B cell (primary cell): ENCODE measurements around the gene RIIAD1. TPM values are rescaled to one million over a fixed set of nuclear protein-coding genes. Genes with fewer than 3 reads are reported as not detected.

Source experiments
- ATAC-seq: fragments of 200-7000 bp; cut with Tn5 transposase; one replicate; pipeline ENCODE4 v1.10.0; 2021; ENCODE audit warnings: low read depth, mild to moderate bottlenecking, moderate number of reproducible peaks, moderate library complexity
- CTCF ChIA-PET: fragments of 350-600 bp; sonication (Branson Sonifier 250); formaldehyde crosslinking; loops from one replicate; lab custom pipeline; 2021; ENCODE audit warnings: antibody characterized with exemption, inconsistent platforms; lab: Charles Lee
- POLR2A ChIA-PET: fragments of 350-600 bp; sonication (Branson Sonifier 250); formaldehyde crosslinking; loops from one replicate; lab custom pipeline; 2021; ENCODE audit warnings: antibody characterized with exemption; lab: Charles Lee
- DNase-seq: peaks from one replicate; pipeline ENCODE4 v3.0.0; 2013
- H2AFZ ChIP-seq: 2 replicates; pipeline ENCODE4 v1.6.1; 2012; ENCODE audit warnings: mild to moderate bottlenecking, low read depth, low read length; ENCODE audit not compliant: insufficient read depth, poor library complexity, severe bottlenecking
- H3K27ac ChIP-seq, 2 donors: 1 replicate in 1 of 2; 2 replicates in 1 of 2; pipeline ENCODE4 v1.5.1; 2012 to 2013; ENCODE audit warnings: low read length in 2 of 2, mild to moderate bottlenecking in 2 of 2, moderate library complexity in 1 of 2
- H3K27me3 ChIP-seq, 4 experiments: fragments of 200-600 bp in 1 of 4; sonication (generic) in 1 of 4; replicated peaks in 1 of 4; 1 replicate in 2 of 4; 2 replicates in 2 of 4; pipeline versions ENCODE4 v1.6.1 to v1.7.0; 2013 to 2016; ENCODE audit warnings: low read length in 3 of 4, mild to moderate bottlenecking in 2 of 4, mixed read lengths in 1 of 4, moderate library complexity in 1 of 4; ENCODE audit not compliant: insufficient read depth in 4 of 4, control insufficient read depth in 3 of 4; ENCODE audit errors: control extremely low read depth in 1 of 4
- H3K36me3 ChIP-seq, 2 experiments: replicated peaks in 1 of 2; 1 replicate in 1 of 2; 2 replicates in 1 of 2; pipeline versions ENCODE4 v1.6.1 to v1.7.1; 2013; ENCODE audit warnings: low read length in 1 of 2; ENCODE audit not compliant: insufficient read depth in 2 of 2, control insufficient read depth in 1 of 2; ENCODE audit errors: control extremely low read depth in 1 of 2, extremely low read depth in 1 of 2
- H3K4me1 ChIP-seq, 2 donors: fragments of 200-600 bp in 1 of 2; sonication (generic) in 1 of 2; 1 replicate in 1 of 2; 2 replicates in 1 of 2; pipeline versions ENCODE4 v1.5.1 to v1.6.1; 2013 to 2017; ENCODE audit warnings: low read length in 2 of 2; ENCODE audit not compliant: control insufficient read depth in 2 of 2, insufficient read depth in 2 of 2
- H3K4me2 ChIP-seq: replicated peaks from 2 replicates; pipeline ENCODE3; 2012; ENCODE audit warnings: mild to moderate bottlenecking, low read depth, low read length; ENCODE audit not compliant: poor library complexity, severe bottlenecking
- H3K4me3 ChIP-seq, 5 experiments: fragments of 200-600 bp in 1 of 5; sonication (generic) in 1 of 5; 1 replicate in 3 of 5; 2 replicates in 2 of 5; pipeline versions ENCODE4 v1.5.1 to v1.7.0; 2011 to 2016; ENCODE audit warnings: low read length in 4 of 5, mild to moderate bottlenecking in 4 of 5, low read depth in 2 of 5, control low read depth in 1 of 5, moderate library complexity in 1 of 5; ENCODE audit not compliant: insufficient read depth in 1 of 5; ENCODE audit errors: control extremely low read depth in 1 of 5, extremely low read depth in 1 of 5
- H3K79me2 ChIP-seq: fragments of 200-600 bp; sonication (generic); one replicate; pipeline ENCODE4 v1.6.0; 2016; ENCODE audit warnings: low read length; ENCODE audit not compliant: control insufficient read depth, insufficient read depth
- H3K9ac ChIP-seq: fragments of 200-600 bp; sonication (generic); 2 replicates; pipeline ENCODE4 v1.6.1; 2017; ENCODE audit warnings: mild to moderate bottlenecking, low read length, moderate library complexity
- H3K9me3 ChIP-seq, 3 donors: one replicate each; pipeline versions ENCODE4 v1.6.1 to v1.7.1; 2013; ENCODE audit warnings: low read length in 2 of 3; ENCODE audit not compliant: control insufficient read depth in 2 of 3, insufficient read depth in 1 of 3; ENCODE audit errors: control extremely low read depth in 1 of 3
- H4K20me1 ChIP-seq: 2 replicates; pipeline ENCODE4 v1.6.0; 2012; ENCODE audit warnings: mild to moderate bottlenecking, low read length; ENCODE audit not compliant: insufficient read depth, control insufficient read depth, poor library complexity, severe bottlenecking
- H3K27ac Mint-ChIP-seq: one replicate; pipeline ENCODE4 v1.8.0; 2021; ENCODE audit warnings: mixed read lengths
- H3K27me3 Mint-ChIP-seq: one replicate; pipeline ENCODE4 v1.8.0; 2021; ENCODE audit warnings: mixed read lengths
- H3K4me1 Mint-ChIP-seq: one replicate; pipeline ENCODE4 v1.8.0; 2021; ENCODE audit warnings: mixed read lengths
- H3K4me3 Mint-ChIP-seq: one replicate; pipeline ENCODE4 v1.8.0; 2021; ENCODE audit warnings: mixed read lengths
- H3K9me3 Mint-ChIP-seq: one replicate; pipeline ENCODE4 v1.8.0; 2022; ENCODE audit warnings: mixed read lengths; ENCODE audit not compliant: insufficient read depth
- EZH2 ChIP-seq: IDR thresholded peaks from 2 replicates; pipeline ENCODE4 v1.6.1; 2012; ENCODE audit warnings: borderline replicate concordance, low read depth, mild to moderate bottlenecking, moderate library complexity, low read length; ENCODE audit not compliant: insufficient read depth, poor library complexity, severe bottlenecking
- WGBS: methylation state at CpG from one replicate; pipeline ENCODE4 v1.1.5; 2013; ENCODE audit warnings: missing lambda C conversion rate; ENCODE audit not compliant: insufficient coverage; 5-methylcytosine and 5-hydroxymethylcytosine counted together
- intact Hi-C: fragments of 100-400 bp; cut with micrococcal nuclease; formaldehyde crosslinking; loops from one replicate; pipeline ENCODE4 v1.10.0; 2022
- polyA plus RNA-seq: library from polyadenylated mRNA; depleted of rRNA; stranded (reverse); fragments of >200 nt; gene quantifications from 2 replicates; pipeline ENCODE4 v1.2.3, GENCODE V29; 2012
- total RNA-seq, 2 donors: library from RNA; stranded (reverse); fragments of 120-200 nt in 1 of 2; gene quantifications; 1 replicate in 1 of 2; 2 replicates in 1 of 2; pipeline versions ENCODE4 v1.2.3 to v1.2.4, GENCODE V29; 2013 to 2022
- TF ChIP-seq, protein P1 (sequence below): fragments of 200-600 bp; IDR thresholded peaks from one replicate; pipeline ENCODE4 v1.8.0; 2022; ENCODE audit warnings: antibody characterized with exemption, mild to moderate bottlenecking

Gene RIIAD1
- total and polyA plus RNA-seq, 2 donors (not counting 1 experiment from before 2014, with no cell fraction given), result not detected

DNA sequence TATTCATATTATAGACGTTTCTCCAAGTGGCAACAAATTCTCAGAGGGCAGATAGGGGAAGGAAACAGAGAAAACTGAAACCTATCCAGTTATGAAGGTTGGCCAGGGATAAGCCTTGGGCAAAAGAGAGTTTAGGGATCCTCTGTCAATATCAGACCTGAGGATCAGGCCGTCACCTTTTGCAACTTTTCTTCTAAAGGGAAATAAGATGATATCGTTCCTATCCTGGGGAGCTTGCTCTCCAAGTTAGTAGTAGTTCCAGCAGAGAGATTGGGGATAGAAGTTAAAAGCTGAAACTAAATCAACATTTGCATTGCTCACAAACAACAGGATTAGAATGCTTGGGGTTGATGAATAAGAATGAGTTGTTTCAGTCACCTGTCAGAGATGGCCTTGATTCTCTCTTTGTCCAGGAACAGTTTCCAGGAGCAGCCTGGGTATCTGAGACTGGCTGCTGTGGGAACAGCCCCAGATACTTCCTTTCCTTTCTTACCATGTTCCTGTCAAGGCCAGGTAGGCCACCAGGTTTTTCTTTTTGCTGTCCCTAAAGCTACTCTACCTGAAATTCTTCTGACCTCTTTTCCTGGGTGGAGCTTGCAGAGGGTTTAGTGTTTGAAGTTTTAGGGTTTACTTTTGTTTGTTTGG is 2.5 kb downstream of the RIIAD1 start:
- Mint-ChIP-seq H3K4me1 (peaks cover 18% of the 10 kb centered on the region), H3K4me3 (no peak overlapping the region), H3K27ac (no peak overlapping the region), H3K9me3 (no peaks in the 10 kb centered on the region), H3K27me3 (peaks cover 53% of the 10 kb centered on the region)
- WGBS, result 71% methylated on average over 1 of the region's 3 CpGs
- Histone ChIP-seq H3K79me2 (no peaks in the 10 kb centered on the region), H3K4me3 (no peak overlapping the region), H3K9ac (no peak overlapping the region), H2AFZ (no peak overlapping the region), H3K27ac (no peak overlapping the region), H3K36me3 (no peaks in the 10 kb centered on the region), H3K4me1 (peaks cover 15 to 19% of the 10 kb centered on the region in 2 donors), H3K27me3 (peaks cover 0 to 50% (median 28%) of the 10 kb centered on the region in 4 experiments), H3K9me3 (no peaks in the 10 kb centered on the region), H3K4me2 (no peak overlapping the region), H4K20me1 (no peaks in the 10 kb centered on the region)
- no peak for ATAC-seq
- no peak for TF ChIP-seq EZH2
- TF ChIP-seq, protein P1, sequence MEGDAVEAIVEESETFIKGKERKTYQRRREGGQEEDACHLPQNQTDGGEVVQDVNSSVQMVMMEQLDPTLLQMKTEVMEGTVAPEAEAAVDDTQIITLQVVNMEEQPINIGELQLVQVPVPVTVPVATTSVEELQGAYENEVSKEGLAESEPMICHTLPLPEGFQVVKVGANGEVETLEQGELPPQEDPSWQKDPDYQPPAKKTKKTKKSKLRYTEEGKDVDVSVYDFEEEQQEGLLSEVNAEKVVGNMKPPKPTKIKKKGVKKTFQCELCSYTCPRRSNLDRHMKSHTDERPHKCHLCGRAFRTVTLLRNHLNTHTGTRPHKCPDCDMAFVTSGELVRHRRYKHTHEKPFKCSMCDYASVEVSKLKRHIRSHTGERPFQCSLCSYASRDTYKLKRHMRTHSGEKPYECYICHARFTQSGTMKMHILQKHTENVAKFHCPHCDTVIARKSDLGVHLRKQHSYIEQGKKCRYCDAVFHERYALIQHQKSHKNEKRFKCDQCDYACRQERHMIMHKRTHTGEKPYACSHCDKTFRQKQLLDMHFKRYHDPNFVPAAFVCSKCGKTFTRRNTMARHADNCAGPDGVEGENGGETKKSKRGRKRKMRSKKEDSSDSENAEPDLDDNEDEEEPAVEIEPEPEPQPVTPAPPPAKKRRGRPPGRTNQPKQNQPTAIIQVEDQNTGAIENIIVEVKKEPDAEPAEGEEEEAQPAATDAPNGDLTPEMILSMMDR, result no peak
- DNase-seq, result no peak
- intact Hi-C loops, result loop anchor here (10.0 kb wide), 1 partner anchor 111 kb away; the partner anchor contains the start of genes C2CD4D and RORC
- ChIA-PET CTCF (interaction anchor here (2.5 kb wide), 1 partner anchor 11 kb away, joined by 10 read pairs; no protein-coding TSS in a partner anchor), POLR2A (no interaction called here)
